Neutrophil (primary cell): Measurements from ENCODE around the gene CCL23.

ENCODE experiments used
- H3K27ac ChIP-seq: fragments of 200-600 bp; sonication (generic); 2 replicates; pipeline ENCODE4 v1.5.1; 2016; ENCODE audit warnings: mild to moderate bottlenecking, moderate library complexity
- H3K27me3 ChIP-seq: fragments of 200-600 bp; sonication (generic); 2 replicates; pipeline ENCODE4 v1.6.0; 2016; ENCODE audit warnings: mild to moderate bottlenecking
- H3K36me3 ChIP-seq: fragments of 200-600 bp; sonication (generic); 2 replicates; pipeline ENCODE4 v1.5.1; 2017
- H3K4me1 ChIP-seq, 2 experiments: fragments of 200-600 bp in 1 of 2; sonication (generic) in 1 of 2; 1 replicate in 1 of 2; 2 replicates in 1 of 2; pipeline versions ENCODE4 v1.5.1 to v1.6.1; 2013 to 2016; ENCODE audit warnings: low read depth in 1 of 2, low read length in 1 of 2, mild to moderate bottlenecking in 1 of 2, moderate library complexity in 1 of 2; ENCODE audit not compliant: control insufficient read depth in 1 of 2, insufficient read depth in 1 of 2
- H3K4me3 ChIP-seq, 2 experiments: fragments of 200-600 bp in 1 of 2; sonication (generic) in 1 of 2; 1 replicate in 1 of 2; 2 replicates in 1 of 2; pipeline ENCODE4 v1.5.1; 2013 to 2016; ENCODE audit warnings: low read depth in 1 of 2, low read length in 1 of 2, mild to moderate bottlenecking in 1 of 2, moderate library complexity in 1 of 2
- H3K9me3 ChIP-seq: fragments of 200-600 bp; sonication (generic); 2 replicates; pipeline ENCODE4 v1.5.1; 2016
- TF ChIP-seq, protein P1 (sequence below): fragments of 200-600 bp; sonication (generic); IDR thresholded peaks from 2 replicates; pipeline ENCODE4 v1.5.1; 2016; ENCODE audit warnings: antibody characterized with exemption

CCL23 gene

GRCh38 chr17:36057911-36058310, 40.1 kb upstream of the CCL23 start:
- H3K4me1 ChIP-seq = peaks cover 15 to 18% of the 10 kb centered on the region in 2 experiments
- H3K27ac ChIP-seq = no peak overlapping the region
- TF ChIP-seq, protein P1, sequence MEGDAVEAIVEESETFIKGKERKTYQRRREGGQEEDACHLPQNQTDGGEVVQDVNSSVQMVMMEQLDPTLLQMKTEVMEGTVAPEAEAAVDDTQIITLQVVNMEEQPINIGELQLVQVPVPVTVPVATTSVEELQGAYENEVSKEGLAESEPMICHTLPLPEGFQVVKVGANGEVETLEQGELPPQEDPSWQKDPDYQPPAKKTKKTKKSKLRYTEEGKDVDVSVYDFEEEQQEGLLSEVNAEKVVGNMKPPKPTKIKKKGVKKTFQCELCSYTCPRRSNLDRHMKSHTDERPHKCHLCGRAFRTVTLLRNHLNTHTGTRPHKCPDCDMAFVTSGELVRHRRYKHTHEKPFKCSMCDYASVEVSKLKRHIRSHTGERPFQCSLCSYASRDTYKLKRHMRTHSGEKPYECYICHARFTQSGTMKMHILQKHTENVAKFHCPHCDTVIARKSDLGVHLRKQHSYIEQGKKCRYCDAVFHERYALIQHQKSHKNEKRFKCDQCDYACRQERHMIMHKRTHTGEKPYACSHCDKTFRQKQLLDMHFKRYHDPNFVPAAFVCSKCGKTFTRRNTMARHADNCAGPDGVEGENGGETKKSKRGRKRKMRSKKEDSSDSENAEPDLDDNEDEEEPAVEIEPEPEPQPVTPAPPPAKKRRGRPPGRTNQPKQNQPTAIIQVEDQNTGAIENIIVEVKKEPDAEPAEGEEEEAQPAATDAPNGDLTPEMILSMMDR = no peak
- H3K27me3 ChIP-seq = no peaks in the 10 kb centered on the region
- H3K4me3 ChIP-seq = no peak overlapping the region
- no peaks in the 10 kb centered on the region for H3K9me3 ChIP-seq
- no peaks in the 10 kb centered on the region for H3K36me3 ChIP-seq

DNA sequence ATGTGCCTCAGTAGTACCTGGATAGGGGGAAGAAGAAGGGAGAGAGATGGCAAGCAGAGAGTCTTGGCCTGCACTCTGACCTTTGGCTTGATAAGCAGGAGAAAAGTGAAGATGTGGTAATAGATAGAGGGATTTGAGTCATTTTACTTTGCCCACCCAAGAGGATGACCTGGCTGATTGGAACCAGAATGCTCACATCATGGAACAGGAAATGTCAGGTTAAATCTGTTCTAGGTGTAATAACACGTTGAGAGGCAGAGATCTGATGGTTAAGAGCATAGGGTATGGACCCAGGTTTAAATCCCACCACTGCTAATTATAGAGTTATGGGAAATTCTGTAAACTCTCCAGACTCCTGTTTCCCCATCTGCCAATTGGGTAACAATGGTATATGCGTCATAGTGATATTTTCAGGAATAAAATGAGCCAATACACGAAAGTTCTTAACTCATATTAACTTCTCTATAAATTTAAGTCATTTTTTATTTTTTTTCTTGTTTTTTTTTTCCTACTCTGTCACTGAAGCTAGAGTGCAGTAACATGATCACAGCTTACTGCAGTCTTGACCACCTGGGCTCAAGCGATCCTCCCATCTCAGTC, 38.2 kb upstream of the CCL23 start:
- TF ChIP-seq, protein P1 = no peak

DNA sequence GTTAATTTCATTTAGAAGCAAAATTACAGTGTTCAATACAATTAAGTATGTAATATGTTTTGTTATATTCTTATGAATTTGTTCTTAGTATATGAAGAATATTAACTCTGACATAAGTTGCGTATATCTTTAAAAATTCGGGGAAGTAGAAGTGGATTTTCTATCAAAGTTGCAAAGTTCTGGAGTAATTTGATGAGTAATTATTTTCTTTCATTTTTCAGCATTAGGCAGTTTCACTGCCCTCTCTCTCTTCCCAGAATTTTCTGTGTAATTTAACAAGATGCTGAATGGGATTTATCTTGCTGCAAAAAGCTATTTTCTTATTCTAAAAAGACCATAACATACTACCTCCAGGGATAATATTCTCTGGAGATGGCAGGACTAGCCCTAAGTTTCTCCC, 37.4 kb upstream of the CCL23 start:
- Histone ChIP-seq H3K4me1 (peaks cover 15 to 17% of the 10 kb centered on the region in 2 experiments), H3K27me3 (no peaks in the 10 kb centered on the region), H3K36me3 (no peaks in the 10 kb centered on the region), H3K27ac (no peak overlapping the region), H3K9me3 (no peaks in the 10 kb centered on the region), H3K4me3 (no peak overlapping the region)
- TF ChIP-seq, protein P1 = no peak

More for the DNA sequence above, 38.2 kb upstream of the CCL23 start:
- Histone ChIP-seq H3K4me3 (no peak overlapping the region), H3K4me1 (peaks cover 15 to 18% of the 10 kb centered on the region in 2 experiments), H3K9me3 (no peaks in the 10 kb centered on the region), H3K27me3 (no peaks in the 10 kb centered on the region), H3K36me3 (no peaks in the 10 kb centered on the region), H3K27ac (no peak overlapping the region)

DNA sequence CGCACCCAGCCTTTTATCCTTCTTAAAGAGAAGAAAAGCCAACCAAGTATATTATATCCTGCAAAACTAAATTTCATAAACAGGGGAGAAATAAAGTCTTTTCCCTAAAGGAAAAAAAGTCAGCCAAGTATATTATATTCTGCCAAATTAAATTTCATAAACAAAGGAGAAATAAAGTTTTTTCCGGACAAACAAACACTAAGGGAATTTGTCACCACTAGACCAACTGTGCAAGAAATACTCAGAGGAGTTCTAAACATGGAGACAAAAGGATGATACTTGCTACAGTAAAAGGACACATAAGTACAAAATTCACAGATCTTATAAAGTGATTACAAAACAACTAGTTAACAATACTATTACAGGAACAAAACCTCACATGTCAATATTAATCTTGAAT, 31.9 kb upstream of the CCL23 start:
- TF ChIP-seq, protein P1 = no peak
- Histone ChIP-seq H3K9me3 (no peaks in the 10 kb centered on the region), H3K27ac (no peak overlapping the region)

DNA sequence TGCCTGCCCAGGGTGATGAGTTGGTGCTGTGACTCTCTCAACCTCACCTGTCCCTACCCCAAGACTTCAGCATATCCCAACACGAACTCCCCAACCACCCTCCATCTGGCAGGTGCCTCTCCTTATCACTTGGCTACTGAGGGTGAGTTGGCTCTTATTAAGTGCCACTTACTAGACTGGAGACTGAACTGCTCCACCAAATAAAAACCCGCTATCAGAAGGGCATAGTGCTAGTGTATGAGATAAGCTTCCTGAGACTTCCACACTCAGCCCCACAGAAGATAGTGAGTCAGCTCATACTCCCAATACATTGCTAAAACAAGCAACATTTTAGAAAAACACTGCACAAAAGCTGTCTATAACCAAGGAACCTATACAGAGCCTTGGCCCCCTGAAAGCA, 30.3 kb upstream of the CCL23 start:
- no peaks in the 10 kb centered on the region for H3K27me3 ChIP-seq
- no peaks in the 10 kb centered on the region for H3K4me1 ChIP-seq
- H3K36me3 ChIP-seq = no peaks in the 10 kb centered on the region
- no peak overlapping the region for H3K4me3 ChIP-seq
- no peak overlapping the region for H3K27ac ChIP-seq
- no peaks in the 10 kb centered on the region for H3K9me3 ChIP-seq
- TF ChIP-seq, protein P1 = no peak

More for the DNA sequence above, 31.9 kb upstream of the CCL23 start:
- no peaks in the 10 kb centered on the region for H3K4me1 ChIP-seq
- no peaks in the 10 kb centered on the region for H3K36me3 ChIP-seq
- no peaks in the 10 kb centered on the region for H3K27me3 ChIP-seq
- H3K4me3 ChIP-seq = no peak overlapping the region
